HCT116 (cell line): ENCODE results near the gene CACNA1F. TPM values are rescaled to one million over a fixed set of nuclear protein-coding genes. Genes with fewer than 3 reads are reported as not detected.

Experiments used
- ATAC-seq: fragments of 200-7000 bp; cut with Tn5 transposase; 2 replicates; pipeline ENCODE4 v1.9.1; 2020; ENCODE audit warnings: mild to moderate bottlenecking, moderate library complexity
- BruUV-seq: library from RNA; stranded (reverse); fragments of 400-500 nt; replicated peaks from 2 replicates; lab custom pipeline; 2021; lab: Mats Ljungman, UMichigan
- CTCF ChIA-PET: fragments of 300-600 bp; sonication (Branson Sonifier 250); formaldehyde crosslinking; loops from one replicate; lab custom pipeline; 2021; ENCODE audit warnings: antibody characterized with exemption; lab: Charles Lee
- POLR2A ChIA-PET: fragments of 300-600, 350-600 bp; sonication (Branson Sonifier 250); formaldehyde crosslinking; loops from one replicate; lab custom pipeline; 2021; ENCODE audit warnings: antibody characterized with exemption; lab: Charles Lee
- RAD21 ChIA-PET, 2 experiments: fragments of 300-600 bp; sonication (Branson Sonifier 250); formaldehyde crosslinking; loops; one replicate each; lab custom pipeline; 2023; ENCODE audit warnings: low total read pairs in 2 of 2; ENCODE audit not compliant: uncharacterized antibody in 2 of 2, unreplicated experiment in 2 of 2, low non-redundant PET in 1 of 2; lab: Charles Lee
- DNase-seq: peaks from one replicate; pipeline ENCODE4 v3.0.0-alpha.2; 2010; ENCODE audit warnings: low read depth, low spot score
- H2AFZ ChIP-seq: fragments of 200-600 bp; shearing (Covaris generic), sonication (generic); 2 replicates; pipeline ENCODE4 v1.6.1; 2017; ENCODE audit warnings: low read depth, mixed run types, mixed read lengths, antibody characterized with exemption, low read length; ENCODE audit not compliant: poor library complexity, severe bottlenecking
- H3K27ac ChIP-seq: 2 replicates; pipeline ENCODE4 v1.5.1; 2012; ENCODE audit warnings: low read depth, low read length
- H3K27me3 ChIP-seq: fragments of 200-600 bp; sonication (generic); 2 replicates; pipeline ENCODE4 v1.6.1; 2016; ENCODE audit warnings: mixed run types, low read length, mixed read lengths; ENCODE audit not compliant: insufficient read depth
- H3K36me3 ChIP-seq, 2 experiments: fragments of 200-500 bp in 1 of 2; fragments of 200-600 bp in 1 of 2; sonication (Bioruptor generic) in 1 of 2; sonication (generic) in 1 of 2; 2 replicates each; pipeline versions ENCODE4 v1.5.1 to v1.6.1; 2014 to 2016; ENCODE audit warnings: low read length in 2 of 2, inconsistent platforms in 1 of 2, mixed read lengths in 1 of 2, mixed run types in 1 of 2; ENCODE audit not compliant: insufficient read depth in 2 of 2, control insufficient read depth in 1 of 2
- H3K4me1 ChIP-seq, 2 experiments: fragments of 200-600 bp in 1 of 2; sonication (generic) in 1 of 2; 2 replicates each; pipeline versions ENCODE4 v1.5.1 to v1.6.1; 2012 to 2017; ENCODE audit warnings: low read length in 2 of 2, inconsistent platforms in 1 of 2, mild to moderate bottlenecking in 1 of 2, mixed read lengths in 1 of 2, mixed run types in 1 of 2, moderate library complexity in 1 of 2; ENCODE audit not compliant: insufficient read depth in 2 of 2, control insufficient read depth in 1 of 2
- H3K4me2 ChIP-seq: fragments of 200-600 bp; sonication (generic); 2 replicates; pipeline ENCODE4 v1.6.1; 2017; ENCODE audit warnings: mixed run types, low read length, mixed read lengths
- H3K4me3 ChIP-seq, 2 experiments: fragments of 200-600 bp in 1 of 2; sonication (generic) in 1 of 2; replicated peaks in 1 of 2; 2 replicates each; pipeline ENCODE4 v1.5.1; 2011 to 2016; ENCODE audit warnings: low read length in 2 of 2, control low read depth in 1 of 2, low read depth in 1 of 2, mild to moderate bottlenecking in 1 of 2, mixed read lengths in 1 of 2, mixed run types in 1 of 2
- H3K79me2 ChIP-seq: fragments of 200-600 bp; sonication (generic); 2 replicates; pipeline ENCODE4 v1.6.1; 2017; ENCODE audit warnings: mild to moderate bottlenecking, mixed run types, low read length, moderate library complexity, mixed read lengths; ENCODE audit not compliant: insufficient read depth
- H3K9ac ChIP-seq: fragments of 200-600 bp; sonication (generic); 2 replicates; pipeline ENCODE4 v1.6.1; 2016; ENCODE audit warnings: low read length, mixed read lengths
- H3K9me2 ChIP-seq: fragments of 200-600 bp; sonication (generic), shearing (Covaris generic); 2 replicates; pipeline ENCODE4 v1.6.1; 2017; ENCODE audit warnings: mixed run types, mild to moderate bottlenecking, moderate library complexity; ENCODE audit not compliant: insufficient read depth
- H3K9me3 ChIP-seq, 2 experiments: fragments of 200-500 bp in 1 of 2; fragments of 200-600 bp in 1 of 2; sonication (Bioruptor generic) in 1 of 2; sonication (generic) in 1 of 2; 2 replicates each; pipeline ENCODE4 v1.6.1; 2014 to 2017; ENCODE audit warnings: low read length in 2 of 2, mixed read lengths in 2 of 2, inconsistent platforms in 1 of 2, low read depth in 1 of 2, mild to moderate bottlenecking in 1 of 2, mixed run types in 1 of 2, moderate library complexity in 1 of 2; ENCODE audit not compliant: control insufficient read depth in 1 of 2, insufficient read depth in 1 of 2
- H4K20me1 ChIP-seq: fragments of 200-600 bp; sonication (generic), shearing (Covaris generic); 2 replicates; pipeline ENCODE4 v1.6.1; 2017; ENCODE audit warnings: mixed run types, mild to moderate bottlenecking, moderate library complexity; ENCODE audit not compliant: insufficient read depth
- SP1 ChIP-seq: IDR thresholded peaks from 2 replicates; pipeline ENCODE4 v1.6.1; 2012; ENCODE audit warnings: low read depth
- TCF7L2 ChIP-seq: IDR thresholded peaks from 2 replicates; pipeline ENCODE4 v1.7.0; 2011; ENCODE audit warnings: borderline replicate concordance, inconsistent platforms; ENCODE audit not compliant: insufficient read depth, insufficient read length; ENCODE audit errors: extremely low read depth
- ZFX ChIP-seq: fragments of 450-650 bp; IDR thresholded peaks from 2 replicates; pipeline ENCODE4 v1.6.1; 2017
- ZNF274 ChIP-seq: fragments of 200-500 bp; sonication (Bioruptor generic); IDR thresholded peaks from 2 replicates; pipeline ENCODE4 v1.6.1; 2014; ENCODE audit warnings: mild to moderate bottlenecking, low read depth, low read length, inconsistent platforms
- intact Hi-C: fragments of 100-400 bp; cut with micrococcal nuclease; formaldehyde crosslinking; loops from 2 replicates; pipeline ENCODE4 v1.10.0; 2022
- total RNA-seq: library from RNA; stranded (reverse); gene quantifications from one replicate; pipeline ENCODE4 v1.2.1, GENCODE V29; 2021; ENCODE audit not compliant: unreplicated experiment
- TF ChIP-seq, protein P1 (sequence below), 3 experiments: fragments of 200-600 bp in 1 of 3; sonication (generic) in 1 of 3; IDR thresholded peaks in 2 of 3; conservative IDR thresholded peaks in 1 of 3; 2 replicates each; pipeline ENCODE4 v1.5.1; 2012 to 2017; ENCODE audit warnings: low read depth in 2 of 3, low read length in 2 of 3, antibody characterized with exemption in 1 of 3, borderline replicate concordance in 1 of 3, control low read depth in 1 of 3, mild to moderate bottlenecking in 1 of 3, mixed read lengths in 1 of 3, mixed run types in 1 of 3, moderate library complexity in 1 of 3; ENCODE audit not compliant: insufficient read depth in 1 of 3

Gene CACNA1F
- total RNA-seq, 1 experiment from 2014 or later, result not detected

DNA sequence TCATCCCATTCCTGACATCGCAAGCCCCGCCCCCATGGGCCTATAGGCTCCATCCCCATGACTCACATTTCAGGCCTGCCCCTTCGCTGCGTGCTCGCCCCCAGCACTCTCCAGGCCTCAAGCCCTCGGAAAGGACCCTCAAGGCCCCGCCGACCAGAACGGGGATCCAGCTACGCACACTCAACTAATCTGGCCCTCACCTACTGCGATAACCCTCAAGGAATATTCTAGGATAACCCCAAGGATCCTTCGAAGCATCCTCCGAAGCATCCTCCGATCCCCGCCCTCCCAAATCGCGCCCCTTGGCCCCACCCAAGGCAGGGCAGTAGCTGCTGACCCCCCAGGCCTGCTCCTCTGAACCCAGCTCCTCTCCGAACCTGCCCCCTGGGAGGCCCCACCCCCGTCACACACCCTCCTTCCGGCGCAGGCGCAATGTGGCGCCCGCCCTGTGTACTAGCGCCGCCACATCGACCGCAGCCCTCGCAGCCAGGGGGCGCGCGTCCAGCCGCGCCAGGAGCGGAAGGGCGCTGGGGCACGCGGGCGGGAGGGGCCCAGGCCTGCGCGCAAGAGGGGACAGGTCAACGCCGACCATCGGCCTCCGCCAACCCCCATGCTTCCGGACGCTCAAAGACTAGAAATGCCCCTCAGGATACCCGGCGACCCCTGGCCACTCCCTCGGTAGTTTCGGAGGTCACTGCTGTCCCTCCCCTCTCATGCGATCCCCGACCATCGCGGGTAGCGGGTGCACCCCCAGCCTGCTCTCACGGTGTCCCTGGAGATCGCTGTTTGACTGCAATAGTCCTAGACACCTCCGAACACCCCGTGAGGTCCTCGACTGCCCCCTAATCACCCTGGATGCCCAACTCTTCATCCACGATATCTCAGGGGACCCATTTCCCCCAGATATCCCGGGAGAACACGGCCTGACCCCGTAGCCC lies 77.0 kb downstream of the CACNA1F start:
- H3K4me3 ChIP-seq, result peak overlapping the region; percentile 43 to 57
- peaks cover 3 to 32% of the 10 kb centered on the region in 2 experiments for H3K4me1 ChIP-seq
- RAD21 ChIA-PET, result no interaction called here
- DNase-seq (peak; percentile 51), ATAC-seq (peak; percentile 89)
- no peaks in the 10 kb centered on the region for H3K79me2 ChIP-seq
- intact Hi-C loops, result no loop called here
- H3K9me2 ChIP-seq, result no peaks in the 10 kb centered on the region
- BruUV-seq, result no TSS peak
- TF ChIP-seq ZNF274, result no peak
- TF ChIP-seq SP1, result no peak
- no peak for TF ChIP-seq TCF7L2
- TF ChIP-seq ZFX, result no peak
- TF ChIP-seq, protein P1, sequence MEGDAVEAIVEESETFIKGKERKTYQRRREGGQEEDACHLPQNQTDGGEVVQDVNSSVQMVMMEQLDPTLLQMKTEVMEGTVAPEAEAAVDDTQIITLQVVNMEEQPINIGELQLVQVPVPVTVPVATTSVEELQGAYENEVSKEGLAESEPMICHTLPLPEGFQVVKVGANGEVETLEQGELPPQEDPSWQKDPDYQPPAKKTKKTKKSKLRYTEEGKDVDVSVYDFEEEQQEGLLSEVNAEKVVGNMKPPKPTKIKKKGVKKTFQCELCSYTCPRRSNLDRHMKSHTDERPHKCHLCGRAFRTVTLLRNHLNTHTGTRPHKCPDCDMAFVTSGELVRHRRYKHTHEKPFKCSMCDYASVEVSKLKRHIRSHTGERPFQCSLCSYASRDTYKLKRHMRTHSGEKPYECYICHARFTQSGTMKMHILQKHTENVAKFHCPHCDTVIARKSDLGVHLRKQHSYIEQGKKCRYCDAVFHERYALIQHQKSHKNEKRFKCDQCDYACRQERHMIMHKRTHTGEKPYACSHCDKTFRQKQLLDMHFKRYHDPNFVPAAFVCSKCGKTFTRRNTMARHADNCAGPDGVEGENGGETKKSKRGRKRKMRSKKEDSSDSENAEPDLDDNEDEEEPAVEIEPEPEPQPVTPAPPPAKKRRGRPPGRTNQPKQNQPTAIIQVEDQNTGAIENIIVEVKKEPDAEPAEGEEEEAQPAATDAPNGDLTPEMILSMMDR (IDR thresholded peaks at IDR 0.05 in 2 of 3, conservative IDR thresholded peaks at IDR 0.05 in 1 of 3; ENCODE audit: borderline replicate concordance in 1 of 3, insufficient read depth in 1 of 3, low read depth in 2 of 3, low read length in 2 of 3), result peak in 2 of 3 experiments; percentile 53 to 71; a peak in 4 of 6 replicates
- peak overlapping the region; percentile 61 for H3K9ac ChIP-seq
- peak overlapping the region; percentile 74 for H3K4me2 ChIP-seq
- CTCF ChIA-PET, result interaction anchor here (0.6 to 1.8 kb wide), 9 partner anchors 8 to 113 kb away, joined by 3 to 20 read pairs (median 6); partner anchors contain the start of gene TFE3
- H4K20me1 ChIP-seq, result no peaks in the 10 kb centered on the region
- H3K27me3 ChIP-seq, result no peaks in the 10 kb centered on the region
- no peaks in the 10 kb centered on the region for H3K9me3 ChIP-seq
- H3K27ac ChIP-seq, result peak overlapping the region; percentile 80
- POLR2A ChIA-PET, result interaction anchor here (1.5 to 2.6 kb wide), 3 partner anchors 10 to 35 kb away, joined by 6 to 11 read pairs (median 7); no protein-coding TSS in a partner anchor
- no peak overlapping the region for H2AFZ ChIP-seq
- H3K36me3 ChIP-seq, result no peaks in the 10 kb centered on the region
